Measurements from ENCODE around the gene EBF4. TPM values are rescaled to one million over a fixed set of nuclear protein-coding genes. Genes with fewer than 3 reads are reported as not detected.

Gene EBF4
- total RNA-seq, 2 donors from 2014 or later, result 2.0 to 7.5 TPM

- no peak for TF ChIP-seq CTCF (IDR thresholded peaks at IDR 0.05)
- intact Hi-C loops (cut with DNase I), result no loop called here
- H3K4me3 ChIP-seq, result peak overlapping the region; percentile 45
- H3K27me3 ChIP-seq, result peaks cover 14% of the 10 kb centered on the region
- peak overlapping the region in 1 of 2 donors; percentile 6 for H3K9ac ChIP-seq (ENCODE audit: low read depth in 2 of 2, low read length in 2 of 2)
- H3K9me3 ChIP-seq, result no peaks in the 10 kb centered on the region
- peak; percentile 34 for DNase-seq
- H3K27ac ChIP-seq, result peak overlapping the region; percentile 53
- peaks cover 7% of the 10 kb centered on the region for H3K4me1 ChIP-seq
- H3K36me3 ChIP-seq, result no peaks in the 10 kb centered on the region
Measured at GRCh38 chr20:2751347-2751877, 58.8 kb downstream of the EBF4 start.

- no peak for DNase-seq
- peak overlapping the region in 1 of 2 donors; percentile 6 for H3K9ac ChIP-seq (ENCODE audit: low read depth in 2 of 2, low read length in 2 of 2)
- TF ChIP-seq CTCF (IDR thresholded peaks at IDR 0.05), result no peak
- H3K4me3 ChIP-seq, result peak overlapping the region; percentile 45
- no peaks in the 10 kb centered on the region for H3K9me3 ChIP-seq
- H3K27me3 ChIP-seq, result peaks cover 14% of the 10 kb centered on the region
- H3K4me1 ChIP-seq, result peaks cover 7% of the 10 kb centered on the region
- intact Hi-C loops (cut with DNase I), result no loop called here
- H3K27ac ChIP-seq, result peak overlapping the region; percentile 53
- no peaks in the 10 kb centered on the region for H3K36me3 ChIP-seq
Measured at GRCh38 chr20:2751878-2752566, 59.4 kb downstream of the EBF4 start.

GRCh38 chr20:2752567-2753460 is 60.2 kb downstream of the EBF4 start:
- Histone ChIP-seq H3K9me3 (no peaks in the 10 kb centered on the region), H3K4me3 (peak overlapping the region; percentile 45), H3K27ac (no peak overlapping the region), H3K36me3 (no peaks in the 10 kb centered on the region), H3K27me3 (peaks cover 14% of the 10 kb centered on the region), H3K4me1 (peaks cover 7% of the 10 kb centered on the region), H3K9ac (ENCODE audit: low read depth in 2 of 2, low read length in 2 of 2) (no peak overlapping the region)
- intact Hi-C loops (cut with DNase I), result no loop called here
- DNase-seq, result peak; percentile 42
- TF ChIP-seq CTCF (IDR thresholded peaks at IDR 0.05), result peak; percentile 61

GRCh38 chr20:2753461-2754040 is 61.0 kb downstream of the EBF4 start:
- H3K9ac ChIP-seq (ENCODE audit: low read depth in 2 of 2, low read length in 2 of 2), result no peak overlapping the region
- peaks cover 14% of the 10 kb centered on the region for H3K27me3 ChIP-seq
- no peak overlapping the region for H3K27ac ChIP-seq
- TF ChIP-seq CTCF (IDR thresholded peaks at IDR 0.05), result no peak
- intact Hi-C loops (cut with DNase I), result no loop called here
- DNase-seq, result no peak
- peaks cover 7% of the 10 kb centered on the region for H3K4me1 ChIP-seq
- no peaks in the 10 kb centered on the region for H3K36me3 ChIP-seq
- no peak overlapping the region for H3K4me3 ChIP-seq
- H3K9me3 ChIP-seq, result no peaks in the 10 kb centered on the region

GRCh38 chr20:2754424-2754823 is 61.8 kb downstream of the EBF4 start:
- Histone ChIP-seq H3K4me3 (no peak overlapping the region), H3K27ac (no peak overlapping the region), H3K9me3 (no peaks in the 10 kb centered on the region), H3K9ac (ENCODE audit: low read depth in 2 of 2, low read length in 2 of 2) (no peak overlapping the region), H3K4me1 (peaks cover 7% of the 10 kb centered on the region), H3K36me3 (no peaks in the 10 kb centered on the region), H3K27me3 (peaks cover 11% of the 10 kb centered on the region)
- no peak for DNase-seq
- intact Hi-C loops (cut with DNase I), result no loop called here
- no peak for TF ChIP-seq CTCF (IDR thresholded peaks at IDR 0.05)
